H1 (cell line): ENCODE results near the gene AKAP9. TPM values are rescaled to one million over a fixed set of nuclear protein-coding genes. Genes with fewer than 3 reads are reported as not detected.

Experiments
- CTCF ChIA-PET: fragments of 300-600 bp; sonication (Branson Sonifier 250); formaldehyde crosslinking; loops from one replicate; lab custom pipeline; 2021; ENCODE audit not compliant: partially characterized antibody; lab: Charles Lee
- POLR2A ChIA-PET: fragments of 300-600 bp; sonication (Branson Sonifier 250); formaldehyde crosslinking; loops from one replicate; lab custom pipeline; 2021; ENCODE audit warnings: inconsistent platforms; ENCODE audit not compliant: partially characterized antibody; lab: Charles Lee
- DNase-seq, 2 experiments: peaks; one replicate each; pipeline versions ENCODE4 v3.0.0 to v3.0.0-alpha.2; 2010 to 2022; ENCODE audit warnings: low spot score in 2 of 2, low read depth in 1 of 2, mixed read lengths in 1 of 2
- FAIRE-seq: peaks from 2 replicates; lab custom pipeline; 2011; peaks lifted over from hg19 to GRCh38; lab: Jason Lieb, UNC
- H2AFZ ChIP-seq: 2 replicates; pipeline ENCODE4 v1.8.1; 2012; ENCODE audit warnings: low read length, inconsistent platforms
- H2AK5ac ChIP-seq: 2 replicates; pipeline ENCODE4 v1.6.1; 2013; ENCODE audit warnings: low read depth, low read length
- H2BK120ac ChIP-seq: replicated peaks from 2 replicates; pipeline ENCODE3; 2013; ENCODE audit warnings: low read depth, low read length, inconsistent platforms
- H2BK12ac ChIP-seq: 2 replicates; pipeline ENCODE4 v1.6.1; 2013; ENCODE audit warnings: low read depth, low read length
- H2BK15ac ChIP-seq: 2 replicates; pipeline ENCODE4 v1.6.1; 2013; ENCODE audit warnings: low read length
- H2BK20ac ChIP-seq: 2 replicates; pipeline ENCODE4 v1.6.1; 2013; ENCODE audit warnings: low read length
- H2BK5ac ChIP-seq: 2 replicates; pipeline ENCODE4 v1.6.1; 2013; ENCODE audit warnings: low read depth, low read length
- H3K14ac ChIP-seq: 2 replicates; pipeline ENCODE4 v1.6.1; 2013; ENCODE audit warnings: inconsistent platforms; ENCODE audit not compliant: insufficient read length
- H3K18ac ChIP-seq: 2 replicates; pipeline ENCODE4 v1.6.1; 2013; ENCODE audit warnings: low read length; ENCODE audit errors: extremely low read depth
- H3K23ac ChIP-seq: 2 replicates; pipeline ENCODE4 v1.6.1; 2013; ENCODE audit warnings: inconsistent platforms; ENCODE audit not compliant: insufficient read length
- H3K23me2 ChIP-seq: 2 replicates; pipeline ENCODE4 v1.6.1; 2013; ENCODE audit warnings: low read depth, low read length
- H3K27ac ChIP-seq: 2 replicates; pipeline ENCODE4 v1.6.1; 2011; ENCODE audit warnings: low read depth, low read length, inconsistent platforms
- H3K27me3 ChIP-seq, 4 experiments: replicated peaks in 1 of 4; 1 replicate in 1 of 4; 2 replicates in 3 of 4; pipeline versions ENCODE4 v1.6.1 to v1.8.1; 2011 to 2013; ENCODE audit warnings: low read length in 3 of 4, mild to moderate bottlenecking in 3 of 4, inconsistent platforms in 2 of 4, mixed read lengths in 2 of 4, moderate library complexity in 1 of 4; ENCODE audit not compliant: control insufficient read depth in 3 of 4, insufficient read depth in 3 of 4; ENCODE audit errors: extremely low read depth in 1 of 4
- H3K36me3 ChIP-seq, 4 experiments: 2 replicates each; pipeline versions ENCODE4 v1.6.1 to v1.8.1; 2011 to 2013; ENCODE audit warnings: mild to moderate bottlenecking in 4 of 4, low read length in 3 of 4, moderate library complexity in 2 of 4, control low read depth in 1 of 4, inconsistent platforms in 1 of 4; ENCODE audit not compliant: insufficient read depth in 4 of 4, control insufficient read depth in 2 of 4
- H3K4ac ChIP-seq: replicated peaks from 2 replicates; pipeline ENCODE3; 2013; ENCODE audit warnings: low read length, low read depth, mixed read lengths, inconsistent platforms; ENCODE audit not compliant: insufficient read length
- H3K4me1 ChIP-seq, 4 experiments: replicated peaks in 1 of 4; 1 replicate in 1 of 4; 2 replicates in 3 of 4; pipeline versions ENCODE4 v1.6.1 to v1.8.1; 2011 to 2013; ENCODE audit warnings: low read length in 3 of 4, inconsistent platforms in 2 of 4, mixed read lengths in 1 of 4; ENCODE audit not compliant: insufficient read depth in 4 of 4, control insufficient read depth in 3 of 4
- H3K4me2 ChIP-seq, 2 experiments: 2 replicates each; pipeline versions ENCODE4 v1.6.1 to v1.8.1; 2011 to 2013; ENCODE audit warnings: low read depth in 2 of 2, low read length in 2 of 2, control low read depth in 1 of 2, inconsistent platforms in 1 of 2, mild to moderate bottlenecking in 1 of 2; ENCODE audit not compliant: insufficient read depth in 1 of 2
- H3K4me3 ChIP-seq, 4 experiments: fragments of 200-600, 300-600 bp in 1 of 4; sonication (generic), shearing (Covaris generic), sonication (Bioruptor Twin) in 1 of 4; 2 replicates each; pipeline versions ENCODE4 v1.5.1 to v1.8.1; 2011 to 2016; ENCODE audit warnings: low read length in 4 of 4, low read depth in 3 of 4, control low read depth in 2 of 4, inconsistent platforms in 2 of 4, mild to moderate bottlenecking in 2 of 4, mixed read lengths in 1 of 4, moderate library complexity in 1 of 4; ENCODE audit not compliant: insufficient read depth in 2 of 4; ENCODE audit errors: extremely low read depth in 1 of 4
- H3K56ac ChIP-seq: replicated peaks from 2 replicates; pipeline ENCODE3; 2013; ENCODE audit warnings: low read depth, mild to moderate bottlenecking, mixed read lengths, low read length, inconsistent platforms; ENCODE audit not compliant: insufficient read length
- H3K79me1 ChIP-seq: 2 replicates; pipeline ENCODE4 v1.6.1; 2013; ENCODE audit warnings: low read depth, low read length, control low read depth
- H3K79me2 ChIP-seq, 2 experiments: 2 replicates each; pipeline versions ENCODE4 v1.6.1 to v1.8.1; 2012 to 2013; ENCODE audit warnings: low read length in 2 of 2, mild to moderate bottlenecking in 2 of 2, inconsistent platforms in 1 of 2; ENCODE audit not compliant: insufficient read depth in 2 of 2, control insufficient read depth in 1 of 2
- H3K9ac ChIP-seq, 4 experiments: replicated peaks in 1 of 4; 1 replicate in 1 of 4; 2 replicates in 3 of 4; pipeline versions ENCODE4 v1.6.1 to v1.8.1; 2011 to 2013; ENCODE audit warnings: low read depth in 3 of 4, low read length in 3 of 4, control low read depth in 2 of 4, mild to moderate bottlenecking in 2 of 4, moderate library complexity in 2 of 4, inconsistent platforms in 1 of 4; ENCODE audit errors: extremely low read depth in 1 of 4
- H3K9me3 ChIP-seq, 2 experiments: 2 replicates each; pipeline versions ENCODE4 v1.6.1 to v1.8.1; 2012 to 2013; ENCODE audit warnings: mild to moderate bottlenecking in 2 of 2, moderate library complexity in 2 of 2, control low read depth in 1 of 2, inconsistent platforms in 1 of 2, low read depth in 1 of 2, low read length in 1 of 2, mixed read lengths in 1 of 2; ENCODE audit not compliant: insufficient read depth in 2 of 2
- H4K20me1 ChIP-seq, 2 experiments: replicated peaks in 1 of 2; 2 replicates each; pipeline versions ENCODE3 to v1.8.1; 2011 to 2013; ENCODE audit warnings: inconsistent platforms in 2 of 2, low read length in 2 of 2, mild to moderate bottlenecking in 1 of 2; ENCODE audit not compliant: insufficient read depth in 2 of 2, control insufficient read depth in 1 of 2
- H4K5ac ChIP-seq: 2 replicates; pipeline ENCODE4 v1.6.1; 2013; ENCODE audit warnings: low read length, low read depth, mixed read lengths, inconsistent platforms; ENCODE audit not compliant: insufficient read length
- H4K8ac ChIP-seq: 2 replicates; pipeline ENCODE4 v1.8.0; 2013; ENCODE audit warnings: mild to moderate bottlenecking, moderate library complexity, low read length, inconsistent platforms; ENCODE audit not compliant: insufficient read depth; ENCODE audit errors: extremely low read depth
- H4K91ac ChIP-seq: replicated peaks from 2 replicates; pipeline ENCODE3; 2013; ENCODE audit warnings: low read length, mixed read lengths, inconsistent platforms; ENCODE audit not compliant: insufficient read length
- EGR1 ChIP-seq: IDR thresholded peaks from 2 replicates; pipeline ENCODE4 v1.6.1; 2011; ENCODE audit warnings: low read depth, low read length, borderline replicate concordance
- MAFK ChIP-seq: IDR thresholded peaks from 2 replicates; pipeline ENCODE4 v1.6.1; 2012; ENCODE audit warnings: low read depth, mild to moderate bottlenecking, improper control_type of control experiment, low read length
- SAP30 ChIP-seq: fragments of 300-600 bp; sonication (generic); IDR thresholded peaks from 2 replicates; pipeline ENCODE4 v1.7.1; 2012; ENCODE audit warnings: low read length, moderate library complexity, mild to moderate bottlenecking, inconsistent platforms; ENCODE audit not compliant: insufficient read depth, insufficient replicate concordance
- WGBS, 2 experiments: shearing (Covaris generic) in 1 of 2; methylation state at CpG; one replicate each; pipeline versions ENCODE4 v1.1.6 to v1.1.7; 2013 to 2015; ENCODE audit warnings: low lambda C conversion rate in 2 of 2, mixed read lengths in 2 of 2, inconsistent platforms in 1 of 2, low coverage in 1 of 2, missing lambda C conversion rate in 1 of 2; ENCODE audit not compliant: insufficient replicate concordance in 2 of 2, insufficient coverage in 1 of 2, insufficient read length in 1 of 2; ENCODE audit errors: extremely low coverage in 1 of 2, missing lambda C conversion rate in 1 of 2; 5-methylcytosine and 5-hydroxymethylcytosine counted together
- polyA plus RNA-seq, 7 experiments: library from polyadenylated mRNA; depleted of rRNA in 3 of 7; stranded (reverse) in 5 of 7; unstranded in 2 of 7; fragments of >200 nt in 5 of 7; fragments of 200-250 nt in 2 of 7; gene quantifications; 1 replicate in 5 of 7; 2 replicates in 1 of 7; 4 replicates in 1 of 7; pipeline versions ENCODE4 v1.2.1 to v1.2.3, GENCODE V29; 2011 to 2013; ENCODE audit warnings: missing spikeins in 2 of 7, mixed read lengths in 2 of 7
- total RNA-seq: library from RNA; stranded (reverse); fragmentation: NEBNext Ultra II Directional; extraction: Animal tissue kit (Norgen Biotek cat#: 25700); gene quantifications from 2 replicates; pipeline ENCODE4 v1.2.1, GENCODE V29; 2021

The AKAP9 gene
- total and polyA plus RNA-seq, 2 of the 8 experiments (the other 6 are each of a cell fraction or from before 2014, with no cell fraction given): 6.2 to 26.3 TPM

- Histone ChIP-seq H2AK5ac (no peak overlapping the region), H3K4ac (no peak overlapping the region), H3K79me1 (no peaks in the 10 kb centered on the region), H2AFZ (no peak overlapping the region), H4K20me1 (no peaks in the 10 kb centered on the region), H2BK5ac (no peak overlapping the region), H3K4me2 (no peak overlapping the region), H3K23me2 (no peaks in the 10 kb centered on the region), H2BK15ac (no peak overlapping the region), H3K18ac (no peak overlapping the region), H4K91ac (no peak overlapping the region), H3K79me2 (no peaks in the 10 kb centered on the region), H3K56ac (no peak overlapping the region), H2BK120ac (no peak overlapping the region), H3K36me3 (no peaks in the 10 kb centered on the region; a peak in 1 of 8 replicates), H3K14ac (no peak overlapping the region), H3K4me1 (no peaks in the 10 kb centered on the region), H3K9ac (no peak overlapping the region), H2BK12ac (no peak overlapping the region), H3K9me3 (peaks cover 5 to 21% of the 10 kb centered on the region in 2 experiments), H2BK20ac (no peak overlapping the region), H3K27ac (no peak overlapping the region), H3K23ac (no peak overlapping the region), H3K27me3 (no peaks in the 10 kb centered on the region), H3K4me3 (no peak overlapping the region), H4K8ac (no peak overlapping the region), H4K5ac (no peak overlapping the region)
- DNase-seq: no peak
- 57% methylated on average over 3 of the region's 3 CpGs; no CpG with 5 or more reads in 1 of the 2 experiments for WGBS, 2 experiments
- no peak for FAIRE-seq
- no peak for TF ChIP-seq EGR1
- TF ChIP-seq SAP30: no peak
- no peak for TF ChIP-seq MAFK
- CTCF ChIA-PET: interaction anchor here (1.0 to 2.1 kb wide), 2 partner anchors 16 to 63 kb away, joined by 5 read pairs; no protein-coding TSS in a partner anchor
- POLR2A ChIA-PET: no interaction called here
Measured at GRCh38 chr7:91892099-91892705, 48.5 kb upstream of the AKAP9 start.
